IMR-90 (cell line): ENCODE results near the gene URB1. TPM values are rescaled to one million over a fixed set of nuclear protein-coding genes. Genes with fewer than 3 reads are reported as not detected.

Experiments
- ATAC-seq: fragments of 200-7000 bp; cut with Tn5 transposase; 2 replicates; pipeline ENCODE4 v1.9.1; 2020; ENCODE audit warnings: low read depth, mild to moderate bottlenecking, moderate library complexity
- BruUV-seq: library from RNA; stranded (reverse); fragments of 400-500 nt; replicated peaks from 2 replicates; lab custom pipeline; 2021; lab: Mats Ljungman, UMichigan
- CTCF ChIA-PET: fragments of 300-600 bp; formaldehyde crosslinking; extraction: SDS; loops from one replicate; lab custom pipeline; 2021; ENCODE audit warnings: antibody characterized with exemption; lab: Yijun Ruan, JAX
- POLR2A ChIA-PET: fragments of 300-600 bp; sonication (Branson Sonifier 250); formaldehyde crosslinking; loops from one replicate; lab custom pipeline; 2022; ENCODE audit warnings: antibody characterized with exemption; ENCODE audit not compliant: unreplicated experiment; lab: Charles Lee
- DNase-seq: peaks from one replicate; pipeline ENCODE4 v3.0.0; 2013
- H2AFZ ChIP-seq: replicated peaks from 2 replicates; pipeline ENCODE3; 2013; ENCODE audit warnings: low read length, mild to moderate bottlenecking; ENCODE audit not compliant: poor library complexity
- H2AK5ac ChIP-seq: 2 replicates; pipeline ENCODE4 v1.6.1; 2013; ENCODE audit warnings: low read depth, low read length, inconsistent platforms
- H2AK9ac ChIP-seq: replicated peaks from 2 replicates; pipeline ENCODE3; 2013; ENCODE audit warnings: mild to moderate bottlenecking, low read depth, low read length, moderate library complexity; ENCODE audit not compliant: poor library complexity
- H2BK120ac ChIP-seq: 2 replicates; pipeline ENCODE4 v1.6.1; 2013; ENCODE audit warnings: low read depth, low read length, inconsistent platforms
- H2BK15ac ChIP-seq: 3 replicates; pipeline ENCODE4 v1.6.1; 2013; ENCODE audit warnings: low read depth, low read length, inconsistent platforms
- H2BK20ac ChIP-seq: 2 replicates; pipeline ENCODE4 v1.6.1; 2013; ENCODE audit warnings: low read depth, mild to moderate bottlenecking, inconsistent platforms, low read length, moderate library complexity
- H2BK5ac ChIP-seq: 2 replicates; pipeline ENCODE4 v1.6.1; 2013; ENCODE audit warnings: mild to moderate bottlenecking, low read depth, low read length, inconsistent platforms; ENCODE audit not compliant: poor library complexity, severe bottlenecking
- H3K14ac ChIP-seq: replicated peaks from 2 replicates; pipeline ENCODE4 v1.6.1; 2013; ENCODE audit warnings: low read depth, low read length, inconsistent platforms
- H3K18ac ChIP-seq: 2 replicates; pipeline ENCODE4 v1.6.1; 2013; ENCODE audit warnings: low read depth, low read length, control low read depth
- H3K23ac ChIP-seq: 2 replicates; pipeline ENCODE4 v1.6.1; 2013; ENCODE audit warnings: low read depth, low read length, inconsistent platforms
- H3K27ac ChIP-seq: 2 replicates; pipeline ENCODE4 v1.5.1; 2013; ENCODE audit warnings: mild to moderate bottlenecking, control low read depth, low read length; ENCODE audit not compliant: insufficient read depth
- H3K27me3 ChIP-seq: 2 replicates; pipeline ENCODE4 v1.6.1; 2013; ENCODE audit warnings: low read length; ENCODE audit not compliant: control insufficient read depth, insufficient read depth
- H3K36me3 ChIP-seq: 2 replicates; pipeline ENCODE4 v1.6.1; 2013; ENCODE audit warnings: low read length, mixed read lengths; ENCODE audit not compliant: control insufficient read depth, insufficient read depth
- H3K4ac ChIP-seq: 2 replicates; pipeline ENCODE4 v1.6.1; 2013; ENCODE audit warnings: low read depth, low read length, inconsistent platforms
- H3K4me1 ChIP-seq: 2 replicates; pipeline ENCODE4 v1.6.1; 2013; ENCODE audit warnings: low read length, mixed read lengths; ENCODE audit not compliant: control insufficient read depth, insufficient read depth
- H3K4me2 ChIP-seq: 2 replicates; pipeline ENCODE4 v1.6.1; 2013; ENCODE audit warnings: low read depth, mild to moderate bottlenecking, control low read depth, low read length, moderate library complexity
- H3K4me3 ChIP-seq: 2 replicates; pipeline ENCODE4 v1.5.1; 2013; ENCODE audit warnings: low read depth, mild to moderate bottlenecking, control low read depth, low read length, moderate library complexity; ENCODE audit not compliant: insufficient read depth
- H3K56ac ChIP-seq: 2 replicates; pipeline ENCODE4 v1.6.1; 2013; ENCODE audit warnings: low read length, inconsistent platforms; ENCODE audit not compliant: insufficient read depth; ENCODE audit errors: extremely low read depth
- H3K79me1 ChIP-seq, 2 experiments: 2 replicates each; pipeline ENCODE4 v1.6.1; 2013; ENCODE audit warnings: low read length in 2 of 2, inconsistent platforms in 1 of 2, low read depth in 1 of 2
- H3K9ac ChIP-seq: 2 replicates; pipeline ENCODE4 v1.6.1; 2013; ENCODE audit warnings: low read depth, low read length, control low read depth
- H3K9me1 ChIP-seq: 2 replicates; pipeline ENCODE4 v1.6.1; 2013; ENCODE audit warnings: low read length, inconsistent platforms; ENCODE audit not compliant: insufficient read depth
- H3K9me3 ChIP-seq: 2 replicates; pipeline ENCODE4 v1.6.1; 2013; ENCODE audit warnings: low read length; ENCODE audit not compliant: control insufficient read depth, insufficient read depth
- H4K20me1 ChIP-seq: 2 replicates; pipeline ENCODE4 v1.6.1; 2013; ENCODE audit warnings: low read length, inconsistent platforms; ENCODE audit not compliant: insufficient read depth
- H4K5ac ChIP-seq: 2 replicates; pipeline ENCODE4 v1.6.1; 2013; ENCODE audit warnings: mild to moderate bottlenecking, low read depth, low read length, control low read depth
- H4K8ac ChIP-seq, 2 experiments: 2 replicates each; pipeline ENCODE4 v1.6.1; 2013; ENCODE audit warnings: low read depth in 2 of 2, low read length in 2 of 2, control low read depth in 1 of 2, inconsistent platforms in 1 of 2
- H4K91ac ChIP-seq: 2 replicates; pipeline ENCODE4 v1.6.1; 2013; ENCODE audit warnings: low read depth, low read length, inconsistent platforms; ENCODE audit not compliant: insufficient read depth
- BHLHE40 ChIP-seq: fragments of 150-350 bp; IDR thresholded peaks from 2 replicates; pipeline ENCODE4 v1.6.1; 2016; ENCODE audit warnings: mild to moderate bottlenecking, low read depth, low read length
- CEBPB ChIP-seq: IDR thresholded peaks from 2 replicates; pipeline ENCODE4 v1.6.1; 2012; ENCODE audit warnings: low read depth, low read length, improper control_type of control experiment
- CHD1 ChIP-seq: IDR thresholded peaks from 2 replicates; pipeline ENCODE4 v1.6.1; 2012; ENCODE audit warnings: low read depth, low read length, improper control_type of control experiment
- ELK1 ChIP-seq: fragments of 150-350 bp; IDR thresholded peaks from 2 replicates; pipeline ENCODE4 v1.6.1; 2016; ENCODE audit warnings: low read depth, mild to moderate bottlenecking, low read length, moderate library complexity, borderline replicate concordance
- FOS ChIP-seq: fragments of 150-350 bp; IDR thresholded peaks from 2 replicates; pipeline ENCODE4 v1.6.1; 2016; ENCODE audit warnings: low read depth, low read length
- MAFK ChIP-seq: IDR thresholded peaks from 2 replicates; pipeline ENCODE4 v1.6.1; 2012; ENCODE audit warnings: low read depth, low read length, improper control_type of control experiment
- MAZ ChIP-seq: IDR thresholded peaks from 2 replicates; pipeline ENCODE4 v1.6.1; 2012; ENCODE audit warnings: low read depth, mild to moderate bottlenecking, low read length, improper control_type of control experiment, moderate library complexity, borderline replicate concordance
- MXI1 ChIP-seq: IDR thresholded peaks from 2 replicates; pipeline ENCODE4 v1.6.1; 2012; ENCODE audit warnings: low read depth, mild to moderate bottlenecking, low read length, moderate library complexity, borderline replicate concordance
- NFE2L2 ChIP-seq: fragments of 150-350 bp; IDR thresholded peaks from 2 replicates; pipeline ENCODE4 v1.6.1; 2016; ENCODE audit warnings: low read depth, mild to moderate bottlenecking, low read length
- POLR2A ChIP-seq: IDR thresholded peaks from 2 replicates; pipeline ENCODE4 v1.6.1; 2012; ENCODE audit warnings: mild to moderate bottlenecking, low read depth, low read length
- RAD21 ChIP-seq: IDR thresholded peaks from 2 replicates; pipeline ENCODE4 v1.6.1; 2012; ENCODE audit warnings: low read length, improper control_type of control experiment
- RCOR1 ChIP-seq: IDR thresholded peaks from 2 replicates; pipeline ENCODE4 v1.6.1; 2012; ENCODE audit warnings: mild to moderate bottlenecking, low read length, improper control_type of control experiment; ENCODE audit not compliant: insufficient replicate concordance
- RFX5 ChIP-seq: IDR thresholded peaks from 2 replicates; pipeline ENCODE4 v1.8.0; 2012; ENCODE audit warnings: low read depth, mild to moderate bottlenecking, low read length, moderate library complexity
- SMC3 ChIP-seq: fragments of 150-350 bp; IDR thresholded peaks from 2 replicates; pipeline ENCODE4 v1.6.1; 2016; ENCODE audit warnings: low read depth, mild to moderate bottlenecking, antibody characterized with exemption, low read length, moderate library complexity
- WGBS, 2 experiments: methylation state at CpG; one replicate each; pipeline versions ENCODE4 v1.1.5 to v1.1.7; 2013; ENCODE audit warnings: missing lambda C conversion rate in 2 of 2; ENCODE audit not compliant: insufficient read length in 1 of 2; ENCODE audit errors: extremely low coverage in 2 of 2; 5-methylcytosine and 5-hydroxymethylcytosine counted together
- dilution Hi-C: fragments of 300-500 bp; cut with HindIII; formaldehyde crosslinking; loops from one replicate; pipeline ENCODE4 v1.14.3; 2018; ENCODE audit warnings: low sequenced_read_pairs; ENCODE audit not compliant: unreplicated experiment
- in situ Hi-C: fragments of 300-500 bp; cut with MboI; formaldehyde crosslinking; loops from 3 replicates; pipeline ENCODE4 v1.14.3; 2019; ENCODE audit warnings: low sequenced_read_pairs, inconsistent platforms, mixed read lengths
- intact Hi-C: fragments of 100-400 bp; cut with micrococcal nuclease; formaldehyde crosslinking; loops from 2 replicates; pipeline ENCODE4 v1.10.0; 2022
- polyA plus RNA-seq, 3 experiments: library from polyadenylated mRNA; depleted of rRNA; stranded (reverse); fragments of >200 nt; gene quantifications; 2 replicates each; pipeline ENCODE4 v1.2.3, GENCODE V29; 2012; ENCODE audit warnings: low replicate concordance in 1 of 3
- total RNA-seq: library from RNA; depleted of rRNA; stranded (reverse); fragments of >200 nt; gene quantifications from 2 replicates; pipeline ENCODE4 v1.2.3, GENCODE V29; 2012
- TF ChIP-seq, protein P1 (sequence below): fragments of 150-350 bp; IDR thresholded peaks from 2 replicates; pipeline ENCODE4 v1.6.1; 2017; ENCODE audit warnings: mild to moderate bottlenecking, antibody characterized with exemption, low read length, low read depth

The URB1 gene
- total and polyA plus RNA-seq, 2 of the 4 experiments (the other 2 are of a cell fraction) = 9.2 to 12.7 TPM

DNA sequence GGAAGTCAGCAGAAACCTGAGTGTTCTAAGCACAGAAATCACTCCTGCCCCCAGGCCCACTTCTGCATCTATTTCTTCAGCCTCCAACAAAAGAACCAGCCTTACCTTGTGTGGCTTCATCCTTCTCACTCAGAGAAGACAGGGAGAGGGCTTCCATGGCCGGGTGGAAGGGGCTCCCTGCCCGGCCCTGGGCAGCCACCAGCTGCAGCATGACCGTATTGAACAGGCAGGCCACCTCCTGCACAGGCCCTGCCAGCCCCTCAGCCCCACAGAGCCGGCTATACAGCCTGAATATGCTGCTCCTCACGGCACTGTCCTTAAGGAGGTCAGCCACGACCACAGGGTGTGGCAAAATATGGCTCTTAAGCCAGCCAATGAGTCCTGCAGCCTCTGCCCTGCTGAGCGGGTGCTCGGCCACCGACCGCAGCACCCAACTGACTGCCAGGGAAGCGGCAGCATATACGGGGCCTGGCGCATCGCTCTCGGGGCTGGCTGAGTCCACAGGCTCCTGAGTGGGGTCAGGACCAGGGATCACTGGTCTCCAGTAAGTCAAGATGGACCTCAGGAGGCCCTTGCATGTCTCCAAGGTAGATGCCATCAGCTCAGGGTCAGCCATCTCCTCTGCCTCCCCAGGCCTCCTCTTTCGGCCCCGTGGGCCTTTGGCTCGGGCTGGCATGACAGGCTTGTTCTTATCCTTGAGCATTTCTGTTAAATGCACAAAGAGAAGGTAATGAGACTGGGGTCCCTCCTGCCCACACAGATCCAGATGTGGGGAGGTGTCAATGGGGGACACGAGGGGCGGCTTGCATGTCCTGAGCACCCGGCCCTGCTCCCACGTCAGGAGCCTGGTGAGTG lies 76.2 kb downstream of the URB1 start:
- no peak overlapping the region for H3K14ac ChIP-seq
- H4K20me1 ChIP-seq = no peaks in the 10 kb centered on the region; the same call in none of the 2 replicates
- ChIA-PET CTCF (no interaction called here), POLR2A (no interaction called here)
- H2BK5ac ChIP-seq = no peak overlapping the region
- H4K8ac ChIP-seq = no peak overlapping the region
- H4K91ac ChIP-seq = no peak overlapping the region
- H3K9me1 ChIP-seq = peaks cover 3% of the 10 kb centered on the region; the same call in 1 of the 2 replicates
- H4K5ac ChIP-seq = no peak overlapping the region
- no peak overlapping the region for H3K27ac ChIP-seq
- H2BK15ac ChIP-seq = no peak overlapping the region
- H3K23ac ChIP-seq = no peak overlapping the region
- no peaks in the 10 kb centered on the region for H3K4me1 ChIP-seq
- no peak overlapping the region for H2BK20ac ChIP-seq
- no peak overlapping the region for H2BK120ac ChIP-seq
- peaks cover 65% of the 10 kb centered on the region for H3K36me3 ChIP-seq
- DNase-seq = no peak
- no peak overlapping the region for H3K4me2 ChIP-seq
- H2AFZ ChIP-seq = no peak overlapping the region
- no peaks in the 10 kb centered on the region for H3K27me3 ChIP-seq
- no peak overlapping the region for H3K18ac ChIP-seq
- in situ Hi-C loops = no loop called here
- H3K9ac ChIP-seq = no peak overlapping the region
- no peak overlapping the region for H2AK5ac ChIP-seq
- H3K79me1 ChIP-seq = peaks cover 0 to 10% of the 10 kb centered on the region in 2 experiments; a peak in 2 of 4 replicates
- BruUV-seq = no TSS peak
- H3K56ac ChIP-seq = no peak overlapping the region
- WGBS, 2 experiments = 73% methylated on average over 9 of the region's 22 CpGs; no CpG with 5 or more reads in 1 of the 2 experiments
- H3K4ac ChIP-seq = no peak overlapping the region
- dilution Hi-C loops = no loop called here
- no peak overlapping the region for H3K4me3 ChIP-seq
- H2AK9ac ChIP-seq = peak overlapping the region; percentile 17
- ATAC-seq = no peak
- H3K9me3 ChIP-seq = no peaks in the 10 kb centered on the region
- intact Hi-C loops = no loop called here
- no peak for TF ChIP-seq RCOR1
- TF ChIP-seq SMC3 = no peak
- TF ChIP-seq ELK1 = no peak
- no peak for TF ChIP-seq MAFK
- TF ChIP-seq CHD1 = no peak
- TF ChIP-seq POLR2A = no peak
- no peak for TF ChIP-seq RAD21
- no peak for TF ChIP-seq CEBPB
- TF ChIP-seq FOS = no peak
- no peak for TF ChIP-seq MAZ
- TF ChIP-seq, protein P1, sequence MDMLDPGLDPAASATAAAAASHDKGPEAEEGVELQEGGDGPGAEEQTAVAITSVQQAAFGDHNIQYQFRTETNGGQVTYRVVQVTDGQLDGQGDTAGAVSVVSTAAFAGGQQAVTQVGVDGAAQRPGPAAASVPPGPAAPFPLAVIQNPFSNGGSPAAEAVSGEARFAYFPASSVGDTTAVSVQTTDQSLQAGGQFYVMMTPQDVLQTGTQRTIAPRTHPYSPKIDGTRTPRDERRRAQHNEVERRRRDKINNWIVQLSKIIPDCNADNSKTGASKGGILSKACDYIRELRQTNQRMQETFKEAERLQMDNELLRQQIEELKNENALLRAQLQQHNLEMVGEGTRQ = no peak
- TF ChIP-seq BHLHE40 = no peak
- TF ChIP-seq RFX5 = no peak
- no peak for TF ChIP-seq NFE2L2
- no peak for TF ChIP-seq MXI1
